ENCODE data around the gene IRGQ.

GRCh38 chr19:43584484-43584883 lies 11.4 kb downstream of the IRGQ start:
- TF ChIP-seq POLR2A (IDR thresholded peaks at IDR 0.05; ENCODE audit: low read length) (no peak), GATA1 (IDR thresholded peaks at IDR 0.05; ENCODE audit: low read depth, low read length) (no peak)

Measured in erythroblast (primary cell).